Hepatocyte (in vitro differentiated cells): Measurements from ENCODE around the gene CPT1A.

Source experiments
- CTCF ChIP-seq: fragments of 200-600 bp; sonication (generic); IDR thresholded peaks from 2 replicates; pipeline ENCODE4 v1.5.1; 2016; ENCODE audit warnings: antibody characterized with exemption, mild to moderate bottlenecking; ENCODE audit not compliant: poor library complexity
- EZH2 ChIP-seq: fragments of 200-600 bp; sonication (generic); IDR thresholded peaks from 2 replicates; pipeline ENCODE4 v1.6.1; 2016; ENCODE audit warnings: antibody characterized with exemption, mild to moderate bottlenecking, borderline replicate concordance
- EZH2phosphoT487 ChIP-seq: fragments of 200-600 bp; sonication (generic); IDR thresholded peaks from one replicate; pipeline ENCODE4 v1.6.1; 2018; ENCODE audit warnings: antibody characterized with exemption, mild to moderate bottlenecking, low read depth, moderate library complexity; ENCODE audit not compliant: unreplicated experiment, severe bottlenecking

- TF ChIP-seq CTCF (no peak), EZH2 (no peak), EZH2phosphoT487 (no peak)
Measured at GRCh38 chr11:68831124-68831523, 10.6 kb downstream of the CPT1A start.
